ENCODE results near the gene OLIG1. TPM values are rescaled to one million over a fixed set of nuclear protein-coding genes. Genes with fewer than 3 reads are reported as not detected.

Gene OLIG1
- total and polyA plus RNA-seq, 7 donors = 0.07 to 3.4 (median 0.34) TPM; not detected in 1

DNA sequence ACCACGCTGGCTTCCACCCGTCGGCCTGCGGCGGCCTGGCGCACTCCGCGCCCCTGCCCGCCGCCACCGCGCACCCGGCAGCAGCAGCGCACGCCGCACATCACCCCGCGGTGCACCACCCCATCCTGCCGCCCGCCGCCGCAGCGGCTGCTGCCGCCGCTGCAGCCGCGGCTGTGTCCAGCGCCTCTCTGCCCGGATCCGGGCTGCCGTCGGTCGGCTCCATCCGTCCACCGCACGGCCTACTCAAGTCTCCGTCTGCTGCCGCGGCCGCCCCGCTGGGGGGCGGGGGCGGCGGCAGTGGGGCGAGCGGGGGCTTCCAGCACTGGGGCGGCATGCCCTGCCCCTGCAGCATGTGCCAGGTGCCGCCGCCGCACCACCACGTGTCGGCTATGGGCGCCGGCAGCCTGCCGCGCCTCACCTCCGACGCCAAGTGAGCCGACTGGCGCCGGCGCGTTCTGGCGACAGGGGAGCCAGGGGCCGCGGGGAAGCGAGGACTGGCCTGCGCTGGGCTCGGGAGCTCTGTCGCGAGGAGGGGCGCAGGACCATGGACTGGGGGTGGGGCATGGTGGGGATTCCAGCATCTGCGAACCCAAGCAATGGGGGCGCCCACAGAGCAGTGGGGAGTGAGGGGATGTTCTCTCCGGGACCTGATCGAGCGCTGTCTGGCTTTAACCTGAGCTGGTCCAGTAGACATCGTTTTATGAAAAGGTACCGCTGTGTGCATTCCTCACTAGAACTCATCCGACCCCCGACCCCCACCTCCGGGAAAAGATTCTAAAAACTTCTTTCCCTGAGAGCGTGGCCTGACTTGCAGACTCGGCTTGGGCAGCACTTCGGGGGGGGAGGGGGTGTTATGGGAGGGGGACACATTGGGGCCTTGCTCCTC, 42.3 kb upstream of the OLIG1 start:
- TF ChIP-seq, protein P1, sequence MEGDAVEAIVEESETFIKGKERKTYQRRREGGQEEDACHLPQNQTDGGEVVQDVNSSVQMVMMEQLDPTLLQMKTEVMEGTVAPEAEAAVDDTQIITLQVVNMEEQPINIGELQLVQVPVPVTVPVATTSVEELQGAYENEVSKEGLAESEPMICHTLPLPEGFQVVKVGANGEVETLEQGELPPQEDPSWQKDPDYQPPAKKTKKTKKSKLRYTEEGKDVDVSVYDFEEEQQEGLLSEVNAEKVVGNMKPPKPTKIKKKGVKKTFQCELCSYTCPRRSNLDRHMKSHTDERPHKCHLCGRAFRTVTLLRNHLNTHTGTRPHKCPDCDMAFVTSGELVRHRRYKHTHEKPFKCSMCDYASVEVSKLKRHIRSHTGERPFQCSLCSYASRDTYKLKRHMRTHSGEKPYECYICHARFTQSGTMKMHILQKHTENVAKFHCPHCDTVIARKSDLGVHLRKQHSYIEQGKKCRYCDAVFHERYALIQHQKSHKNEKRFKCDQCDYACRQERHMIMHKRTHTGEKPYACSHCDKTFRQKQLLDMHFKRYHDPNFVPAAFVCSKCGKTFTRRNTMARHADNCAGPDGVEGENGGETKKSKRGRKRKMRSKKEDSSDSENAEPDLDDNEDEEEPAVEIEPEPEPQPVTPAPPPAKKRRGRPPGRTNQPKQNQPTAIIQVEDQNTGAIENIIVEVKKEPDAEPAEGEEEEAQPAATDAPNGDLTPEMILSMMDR (IDR thresholded peaks at IDR 0.05) = no peak
- H3K4me3 ChIP-seq = no peak overlapping the region
- H3K27ac ChIP-seq = no peak overlapping the region
- DNase-seq = no peak
- peaks cover 0 to 100% (median 58%) of the 10 kb centered on the region in 3 donors for H3K27me3 ChIP-seq (ENCODE audit: insufficient read depth in 3 of 3, low read length in 2 of 3)
- no peaks in the 10 kb centered on the region for H3K9me3 ChIP-seq
- intact Hi-C loops (cut with DNase I) = no loop called here
- peaks cover 15% of the 10 kb centered on the region for H3K4me1 ChIP-seq
- WGBS, 3 donors = 2 to 13% (median 7%) methylated on average over 50 to 85 of the region's 85 CpGs
- H3K36me3 ChIP-seq (ENCODE audit: insufficient read depth in 1 of 2, low read depth in 1 of 2) = no peaks in the 10 kb centered on the region
- ATAC-seq = no peak

DNA sequence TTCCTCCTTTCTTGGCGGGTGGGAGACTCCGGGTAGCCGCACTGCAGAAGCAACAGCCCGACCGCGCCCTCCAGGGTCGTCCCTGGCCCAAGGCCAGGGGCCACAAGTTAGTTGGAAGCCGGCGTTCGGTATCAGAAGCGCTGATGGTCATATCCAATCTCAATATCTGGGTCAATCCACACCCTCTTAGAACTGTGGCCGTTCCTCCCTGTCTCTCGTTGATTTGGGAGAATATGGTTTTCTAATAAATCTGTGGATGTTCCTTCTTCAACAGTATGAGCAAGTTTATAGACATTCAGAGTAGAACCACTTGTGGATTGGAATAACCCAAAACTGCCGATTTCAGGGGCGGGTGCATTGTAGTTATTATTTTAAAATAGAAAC, 41.7 kb upstream of the OLIG1 start:
- TF ChIP-seq, protein P1 (IDR thresholded peaks at IDR 0.05) = no peak
- H3K27ac ChIP-seq = no peak overlapping the region
- no peaks in the 10 kb centered on the region for H3K9me3 ChIP-seq
- ATAC-seq (no peak), DNase-seq (no peak)
- peaks cover 8% of the 10 kb centered on the region for H3K4me1 ChIP-seq
- no peaks in the 10 kb centered on the region for H3K36me3 ChIP-seq (ENCODE audit: insufficient read depth in 1 of 2, low read depth in 1 of 2)
- intact Hi-C loops (cut with DNase I) = no loop called here
- WGBS, 3 donors = 7 to 27% (median 16%) methylated on average over 15 of the region's 15 CpGs
- peaks cover 0 to 99% (median 59%) of the 10 kb centered on the region in 3 donors for H3K27me3 ChIP-seq (ENCODE audit: insufficient read depth in 3 of 3, low read length in 2 of 3)
- no peak overlapping the region for H3K4me3 ChIP-seq

DNA sequence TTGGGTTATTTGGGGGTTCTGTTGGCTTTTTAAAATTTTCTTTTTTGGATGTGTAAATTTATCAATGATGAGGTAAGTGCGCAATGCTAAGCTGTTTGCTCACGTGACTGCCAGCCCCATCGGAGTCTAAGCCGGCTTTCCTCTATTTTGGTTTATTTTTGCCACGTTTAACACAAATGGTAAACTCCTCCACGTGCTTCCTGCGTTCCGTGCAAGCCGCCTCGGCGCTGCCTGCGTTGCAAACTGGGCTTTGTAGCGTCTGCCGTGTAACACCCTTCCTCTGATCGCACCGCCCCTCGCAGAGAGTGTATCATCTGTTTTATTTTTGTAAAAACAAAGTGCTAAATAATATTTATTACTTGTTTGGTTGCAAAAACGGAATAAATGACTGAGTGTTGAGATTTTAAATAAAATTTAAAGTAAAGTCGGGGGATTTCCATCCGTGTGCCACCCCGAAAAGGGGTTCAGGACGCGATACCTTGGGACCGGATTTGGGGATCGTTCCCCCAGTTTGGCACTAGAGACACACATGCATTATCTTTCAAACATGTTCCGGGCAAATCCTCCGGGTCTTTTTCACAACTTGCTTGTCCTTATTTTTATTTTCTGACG, 41.1 kb upstream of the OLIG1 start:
- no peak for DNase-seq
- H3K27me3 ChIP-seq (ENCODE audit: insufficient read depth in 3 of 3, low read length in 2 of 3) = peaks cover 0 to 99% (median 59%) of the 10 kb centered on the region in 3 donors
- H3K4me1 ChIP-seq = peaks cover 2% of the 10 kb centered on the region
- intact Hi-C loops (cut with DNase I) = no loop called here
- TF ChIP-seq, protein P1 (IDR thresholded peaks at IDR 0.05) = no peak
- ATAC-seq = no peak
- no peaks in the 10 kb centered on the region for H3K9me3 ChIP-seq
- H3K4me3 ChIP-seq = no peak overlapping the region
- H3K36me3 ChIP-seq (ENCODE audit: insufficient read depth in 1 of 2, low read depth in 1 of 2) = no peaks in the 10 kb centered on the region
- H3K27ac ChIP-seq = no peak overlapping the region
- WGBS, 3 donors = 29 to 45% (median 44%) methylated on average over 28 of the region's 28 CpGs

DNA sequence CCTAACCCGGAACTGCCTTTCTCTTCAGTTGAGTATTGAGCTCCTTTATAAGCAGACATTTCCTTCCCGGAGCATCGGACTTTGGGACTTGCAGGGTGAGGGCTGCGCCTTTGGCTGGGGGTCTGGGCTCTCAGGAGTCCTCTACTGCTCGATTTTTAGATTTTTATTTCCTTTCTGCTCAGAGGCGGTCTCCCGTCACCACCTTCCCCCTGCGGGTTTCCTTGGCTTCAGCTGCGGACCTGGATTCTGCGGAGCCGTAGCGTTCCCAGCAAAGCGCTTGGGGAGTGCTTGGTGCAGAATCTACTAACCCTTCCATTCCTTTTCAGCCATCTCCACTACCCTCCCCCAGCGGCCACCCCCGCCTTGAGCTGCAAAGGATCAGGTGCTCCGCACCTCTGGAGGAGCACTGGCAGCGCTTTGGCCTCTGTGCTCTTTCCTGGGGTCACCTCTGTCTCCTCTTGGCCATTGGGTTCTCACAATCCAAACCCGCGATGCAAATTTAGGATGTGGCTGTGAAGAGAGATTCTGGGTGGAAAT, 40.5 kb upstream of the OLIG1 start:
- Histone ChIP-seq H3K4me3 (no peak overlapping the region), H3K27me3 (ENCODE audit: insufficient read depth in 3 of 3, low read length in 2 of 3) (peaks cover 0 to 99% (median 57%) of the 10 kb centered on the region in 3 donors), H3K36me3 (ENCODE audit: insufficient read depth in 1 of 2, low read depth in 1 of 2) (no peaks in the 10 kb centered on the region), H3K9me3 (no peaks in the 10 kb centered on the region), H3K27ac (no peak overlapping the region), H3K4me1 (no peaks in the 10 kb centered on the region)
- intact Hi-C loops (cut with DNase I) = no loop called here
- ATAC-seq = no peak
- 44 to 62% (median 62%) methylated on average over 19 of the region's 19 CpGs for WGBS, 3 donors
- DNase-seq = no peak
- TF ChIP-seq, protein P1 (IDR thresholded peaks at IDR 0.05) = no peak

Data from psoas muscle (tissue), 8 donors.